ENCODE measurements around the gene NRCAM. TPM values are rescaled to one million over a fixed set of nuclear protein-coding genes. Genes with fewer than 3 reads are reported as not detected.

NRCAM gene
- total and polyA plus RNA-seq, 4 donors: 0.17 to 3.2 (median 0.64) TPM

- 79% methylated on average over 1 of the region's 1 CpG for WGBS
- DNase-seq (ENCODE audit: low spot score): no peak
These were observed 6.1 kb downstream of the NRCAM start for GRCh38 chr7:108450160-108450559.

GRCh38 chr7:108449521-108449920 is 6.7 kb downstream of the NRCAM start:
- no peak overlapping the region for H3K4me3 ChIP-seq (ENCODE audit: low read depth in 1 of 3, low read length in 3 of 3)
- no peaks in the 10 kb centered on the region for H3K36me3 ChIP-seq (ENCODE audit: control insufficient read depth in 4 of 4, insufficient read depth in 3 of 4, low read depth in 1 of 4, low read length in 3 of 4)
- no peak for DNase-seq (ENCODE audit: low spot score)
- no peaks in the 10 kb centered on the region for H3K4me1 ChIP-seq (ENCODE audit: control insufficient read depth in 4 of 4, insufficient read depth in 4 of 4, low read length in 3 of 4)
- H3K27ac ChIP-seq (ENCODE audit: low read depth in 1 of 2, low read length in 2 of 2): no peak overlapping the region
- no peak overlapping the region for H3K9ac ChIP-seq (ENCODE audit: low read depth in 1 of 2, low read length in 2 of 2)
- no peaks in the 10 kb centered on the region for H3K9me3 ChIP-seq (ENCODE audit: control insufficient read depth in 4 of 4, low read length in 3 of 4)
- H3K27me3 ChIP-seq (ENCODE audit: control insufficient read depth in 4 of 4, insufficient read depth in 4 of 4, low read length in 3 of 4): no peaks in the 10 kb centered on the region
- no peak for TF ChIP-seq FOXA1 (IDR thresholded peaks at IDR 0.05)
- TF ChIP-seq EGR1 (IDR thresholded peaks at IDR 0.05; ENCODE audit: low read depth in 2 of 2): no peak
- TF ChIP-seq RXRA (IDR thresholded peaks at IDR 0.05): no peak
- no peak for TF ChIP-seq SP1 (IDR thresholded peaks at IDR 0.05)
- TF ChIP-seq TAF1 (conservative IDR thresholded peaks at IDR 0.05): no peak
- TF ChIP-seq ATF3 (IDR thresholded peaks at IDR 0.05): no peak
- TF ChIP-seq ZBTB33 (IDR thresholded peaks at IDR 0.05): no peak
- TF ChIP-seq HNF4A (conservative IDR thresholded peaks at IDR 0.05): no peak
- no peak for TF ChIP-seq HNF4G (IDR thresholded peaks at IDR 0.05)
- no peak for TF ChIP-seq MAX (IDR thresholded peaks at IDR 0.05)
- no peak for TF ChIP-seq YY1 (IDR thresholded peaks at IDR 0.05)
- TF ChIP-seq GABPA (IDR thresholded peaks at IDR 0.05 in 1 of 2, conservative IDR thresholded peaks at IDR 0.05 in 1 of 2): no peak
- no peak for TF ChIP-seq JUND (IDR thresholded peaks at IDR 0.05)
- TF ChIP-seq REST (IDR thresholded peaks at IDR 0.05): no peak
- no peak for TF ChIP-seq RAD21 (IDR thresholded peaks at IDR 0.05)
- TF ChIP-seq NR2F2 (IDR thresholded peaks at IDR 0.05): no peak

More at GRCh38 chr7:108450160-108450559, 6.1 kb downstream of the NRCAM start:
- Histone ChIP-seq H3K4me1 (ENCODE audit: control insufficient read depth in 4 of 4, insufficient read depth in 4 of 4, low read length in 3 of 4) (peaks cover under 1 to 6% (median 4%) of the 10 kb centered on the region in 4 donors), H3K27ac (ENCODE audit: low read depth in 1 of 2, low read length in 2 of 2) (no peak overlapping the region), H3K9ac (ENCODE audit: low read depth in 1 of 2, low read length in 2 of 2) (no peak overlapping the region), H3K36me3 (ENCODE audit: control insufficient read depth in 4 of 4, insufficient read depth in 3 of 4, low read depth in 1 of 4, low read length in 3 of 4) (no peaks in the 10 kb centered on the region), H3K9me3 (ENCODE audit: control insufficient read depth in 4 of 4, low read length in 3 of 4) (no peaks in the 10 kb centered on the region), H3K4me3 (ENCODE audit: low read depth in 1 of 3, low read length in 3 of 3) (no peak overlapping the region), H3K27me3 (ENCODE audit: control insufficient read depth in 4 of 4, insufficient read depth in 4 of 4, low read length in 3 of 4) (no peaks in the 10 kb centered on the region)
- TF ChIP-seq REST (IDR thresholded peaks at IDR 0.05): no peak
- no peak for TF ChIP-seq FOXA2 (IDR thresholded peaks at IDR 0.05)
- no peak for TF ChIP-seq HNF4A (conservative IDR thresholded peaks at IDR 0.05)
- no peak for TF ChIP-seq GABPA (IDR thresholded peaks at IDR 0.05 in 1 of 2, conservative IDR thresholded peaks at IDR 0.05 in 1 of 2)
- TF ChIP-seq YY1 (IDR thresholded peaks at IDR 0.05): no peak
- TF ChIP-seq SP1 (IDR thresholded peaks at IDR 0.05): no peak
- no peak for TF ChIP-seq EGR1 (IDR thresholded peaks at IDR 0.05; ENCODE audit: low read depth in 2 of 2)
- TF ChIP-seq ATF3 (IDR thresholded peaks at IDR 0.05): no peak

Measured in liver (tissue), 9 donors.